NB4 (cell line): ENCODE results near the gene DTNA.

Experiments
- POLR2A ChIP-seq: IDR thresholded peaks from 2 replicates; pipeline ENCODE4 v1.6.1; 2011; ENCODE audit warnings: mild to moderate bottlenecking; ENCODE audit not compliant: insufficient read length; ENCODE audit errors: extremely low read depth
- TF ChIP-seq, protein P1 (sequence below): IDR thresholded peaks from one replicate; pipeline ENCODE4 v1.5.1; 2012; ENCODE audit warnings: low read depth, low read length
- TF ChIP-seq, protein P2 (sequence below): IDR thresholded peaks from 2 replicates; pipeline ENCODE4 v1.6.1; 2011; ENCODE audit warnings: low read depth, low read length

DNA sequence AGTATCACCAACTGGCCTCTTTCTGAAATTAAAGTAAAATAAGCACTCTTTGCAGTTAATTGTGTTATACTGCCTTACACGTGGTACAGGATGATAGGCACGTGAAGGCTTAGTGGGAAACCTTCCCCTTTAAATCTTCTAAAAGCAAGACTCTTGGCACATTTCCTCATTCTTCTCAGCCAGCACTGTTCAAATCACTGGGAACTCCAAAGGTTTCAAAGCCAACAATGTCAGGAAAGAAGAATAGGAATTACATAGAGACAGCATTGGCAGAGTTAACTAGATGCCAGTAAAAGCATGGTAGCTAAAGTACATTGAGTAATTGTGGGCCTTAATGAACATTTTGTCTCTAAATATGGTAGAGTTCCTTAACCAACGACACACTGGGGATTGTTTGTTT is 96.4 kb downstream of the DTNA start:
- TF ChIP-seq, protein P1, sequence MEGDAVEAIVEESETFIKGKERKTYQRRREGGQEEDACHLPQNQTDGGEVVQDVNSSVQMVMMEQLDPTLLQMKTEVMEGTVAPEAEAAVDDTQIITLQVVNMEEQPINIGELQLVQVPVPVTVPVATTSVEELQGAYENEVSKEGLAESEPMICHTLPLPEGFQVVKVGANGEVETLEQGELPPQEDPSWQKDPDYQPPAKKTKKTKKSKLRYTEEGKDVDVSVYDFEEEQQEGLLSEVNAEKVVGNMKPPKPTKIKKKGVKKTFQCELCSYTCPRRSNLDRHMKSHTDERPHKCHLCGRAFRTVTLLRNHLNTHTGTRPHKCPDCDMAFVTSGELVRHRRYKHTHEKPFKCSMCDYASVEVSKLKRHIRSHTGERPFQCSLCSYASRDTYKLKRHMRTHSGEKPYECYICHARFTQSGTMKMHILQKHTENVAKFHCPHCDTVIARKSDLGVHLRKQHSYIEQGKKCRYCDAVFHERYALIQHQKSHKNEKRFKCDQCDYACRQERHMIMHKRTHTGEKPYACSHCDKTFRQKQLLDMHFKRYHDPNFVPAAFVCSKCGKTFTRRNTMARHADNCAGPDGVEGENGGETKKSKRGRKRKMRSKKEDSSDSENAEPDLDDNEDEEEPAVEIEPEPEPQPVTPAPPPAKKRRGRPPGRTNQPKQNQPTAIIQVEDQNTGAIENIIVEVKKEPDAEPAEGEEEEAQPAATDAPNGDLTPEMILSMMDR: no peak
- TF ChIP-seq, protein P2, sequence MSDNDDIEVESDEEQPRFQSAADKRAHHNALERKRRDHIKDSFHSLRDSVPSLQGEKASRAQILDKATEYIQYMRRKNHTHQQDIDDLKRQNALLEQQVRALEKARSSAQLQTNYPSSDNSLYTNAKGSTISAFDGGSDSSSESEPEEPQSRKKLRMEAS: no peak
- TF ChIP-seq POLR2A: no peak
